D721Med (cell line): ENCODE data around the gene VEZT.
"Not testable (repeated sequence)": the region's sequence is repeated elsewhere in the genome, so short reads cannot be mapped to it uniquely, and the experiment has no call there.

Experiments used
- DNase-seq: peaks from one replicate; pipeline ENCODE4 v3.0.0; 2011; ENCODE audit warnings: low spot score; ENCODE audit not compliant: insufficient read length
- FAIRE-seq: peaks from 2 replicates; lab custom pipeline; 2011; peaks lifted over from hg19 to GRCh38; lab: Jason Lieb, UNC
- CTCF ChIP-seq: IDR thresholded peaks from 2 replicates; pipeline ENCODE4 v1.5.1; 2012; ENCODE audit warnings: mild to moderate bottlenecking, control low read depth; ENCODE audit not compliant: insufficient read depth; ENCODE audit errors: missing control alignments

The VEZT gene

DNA sequence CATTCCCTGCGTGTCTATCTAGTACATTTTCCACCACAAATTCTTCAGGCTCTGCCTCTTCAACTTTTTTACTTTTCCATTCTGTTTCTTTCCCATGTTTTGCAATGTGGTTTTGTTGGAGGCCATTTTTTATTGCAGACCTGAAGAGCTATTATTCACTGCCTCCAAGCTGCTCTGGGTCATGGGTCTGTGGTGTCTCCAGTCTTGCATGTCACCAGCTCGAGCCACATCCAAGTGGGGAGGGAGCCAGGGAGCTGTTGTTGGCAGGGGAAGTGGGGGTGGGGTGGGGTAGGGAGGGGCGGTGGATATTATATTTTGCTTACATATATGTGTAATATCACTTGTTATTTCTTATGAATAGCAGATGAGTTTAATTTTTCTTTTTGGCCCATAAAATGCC, 69.1 kb downstream of the VEZT start:
- no peak for TF ChIP-seq CTCF
- FAIRE-seq = no peak
- no peak for DNase-seq

DNA sequence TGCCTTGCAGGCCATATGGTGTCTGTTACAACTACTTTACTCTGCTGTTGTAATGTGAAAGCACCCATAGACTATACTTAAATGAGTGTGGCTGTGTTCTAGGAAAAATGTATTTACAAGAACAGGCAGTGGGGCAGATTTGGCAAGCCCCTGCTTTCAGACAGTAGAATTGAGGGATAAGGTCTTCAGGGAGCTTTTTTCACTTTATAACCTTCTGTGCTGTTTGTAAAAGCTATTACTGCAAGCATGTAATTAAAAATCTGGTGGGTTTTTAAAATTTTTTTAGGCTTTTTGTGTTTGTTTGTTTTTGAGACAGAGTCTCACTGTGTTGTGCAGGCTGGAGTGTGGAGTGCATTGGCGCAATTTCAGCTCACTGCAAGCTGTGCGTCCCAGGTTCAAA, 73.9 kb downstream of the VEZT start:
- no peak for DNase-seq
- TF ChIP-seq CTCF = no peak
- no peak for FAIRE-seq

DNA sequence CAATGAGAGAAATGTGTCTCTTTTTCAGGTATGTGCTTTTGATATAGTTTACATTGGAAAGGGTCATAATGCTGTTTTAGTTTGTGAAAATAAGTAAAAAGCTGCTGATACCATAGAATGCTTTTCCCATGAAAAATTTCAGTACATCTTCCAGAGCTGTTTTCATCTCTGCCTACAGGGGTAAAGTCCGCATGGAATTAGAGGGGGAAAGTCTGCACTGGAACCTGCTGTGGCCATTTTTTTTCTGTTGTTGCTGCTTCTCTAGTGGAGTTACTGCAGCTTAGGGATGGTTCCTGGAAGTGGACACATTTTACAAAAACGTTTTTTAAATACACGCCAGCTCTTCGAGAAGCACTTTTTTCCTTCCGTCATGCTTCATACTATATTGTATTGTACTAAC, 81.3 kb downstream of the VEZT start:
- no peak for TF ChIP-seq CTCF
- FAIRE-seq (no peak), DNase-seq (no peak)

DNA sequence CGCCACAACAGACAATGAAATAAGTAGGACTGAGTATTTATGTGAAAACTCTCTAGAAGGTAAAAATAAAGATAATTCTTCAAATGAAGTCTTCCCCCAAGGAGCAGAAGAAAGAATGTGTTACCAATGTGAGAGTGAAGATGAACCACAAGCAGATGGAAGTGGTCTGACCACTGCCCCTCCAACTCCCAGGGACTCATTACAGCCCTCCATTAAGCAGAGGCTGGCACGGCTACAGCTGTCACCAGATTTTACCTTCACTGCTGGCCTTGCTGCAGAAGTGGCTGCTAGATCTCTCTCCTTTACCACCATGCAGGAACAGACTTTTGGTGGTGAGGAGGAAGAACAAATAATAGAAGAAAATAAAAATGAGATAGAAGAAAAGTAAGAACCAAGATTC, 82.7 kb downstream of the VEZT start:
- no peak for TF ChIP-seq CTCF
- FAIRE-seq (no peak), DNase-seq (no peak)

GRCh38 chr12:95303476-95303875, 85.9 kb downstream of the VEZT start:
- TF ChIP-seq CTCF = no peak
- DNase-seq = no peak
- no peak for FAIRE-seq

DNA sequence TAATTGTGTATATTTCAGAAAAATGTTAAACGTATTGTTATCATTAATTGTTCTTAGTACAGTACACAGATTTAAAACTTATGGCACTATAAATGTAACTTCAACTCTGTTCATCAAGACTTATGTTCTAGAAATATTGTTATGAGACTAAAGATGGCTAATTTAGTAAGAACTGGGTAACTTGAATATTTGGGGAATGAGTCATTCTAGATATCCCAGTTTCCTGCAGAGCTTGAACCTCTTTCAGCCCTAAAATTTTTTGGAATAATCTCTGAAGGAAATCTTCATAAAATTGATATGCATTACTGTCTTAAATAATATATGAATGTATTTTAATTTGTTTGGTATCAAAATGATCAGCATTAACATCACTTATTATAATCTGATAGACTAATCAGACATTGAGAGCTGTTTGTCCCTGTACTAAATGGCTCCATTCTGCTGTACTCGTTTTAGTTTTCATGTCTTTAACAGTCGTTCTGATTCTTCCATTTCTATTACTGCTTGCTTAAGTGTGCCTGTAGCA, 87.1 kb downstream of the VEZT start:
- no peak for TF ChIP-seq CTCF
- FAIRE-seq = no peak

DNA sequence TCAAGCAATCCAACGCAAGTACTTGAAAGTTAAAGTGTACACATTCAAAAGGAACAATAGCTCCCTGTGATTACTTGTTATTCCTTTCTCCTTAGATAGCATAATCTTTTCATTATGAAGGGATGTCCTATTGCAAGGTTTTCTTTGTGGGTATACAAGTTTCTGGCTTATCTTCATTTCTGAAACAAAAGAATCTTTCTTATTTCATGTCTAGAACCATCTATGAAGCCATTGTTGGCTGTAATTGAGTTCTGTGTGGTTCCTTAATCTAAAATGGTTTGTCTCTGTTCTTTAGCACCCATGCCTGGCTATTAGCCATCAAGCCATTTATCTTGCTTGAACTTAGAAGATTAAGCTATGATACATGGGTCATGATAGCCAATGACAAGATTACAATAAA, 95.0 kb downstream of the VEZT start:
- FAIRE-seq (no peak), DNase-seq (no peak)
- TF ChIP-seq CTCF = no peak

More for the DNA sequence above, 87.1 kb downstream of the VEZT start:
- DNase-seq = no peak

- not testable (repeated sequence) for FAIRE-seq, DNase-seq
Observed at GRCh38 chr12:95314756-95315155, 97.1 kb downstream of the VEZT start.
